GM19438 (cell line): ENCODE results near the gene GIPC3.
"Not testable (repeated sequence)": the region's sequence is repeated elsewhere in the genome, so short reads cannot be mapped to it uniquely, and the experiment has no call there.

Experiments
- ATAC-seq: cut with Tn5 transposase; IDR thresholded peaks from one replicate; pipeline ENCODE4 v1.9.1; 2021; ENCODE audit warnings: low read depth; ENCODE audit not compliant: unreplicated experiment

The GIPC3 gene

DNA sequence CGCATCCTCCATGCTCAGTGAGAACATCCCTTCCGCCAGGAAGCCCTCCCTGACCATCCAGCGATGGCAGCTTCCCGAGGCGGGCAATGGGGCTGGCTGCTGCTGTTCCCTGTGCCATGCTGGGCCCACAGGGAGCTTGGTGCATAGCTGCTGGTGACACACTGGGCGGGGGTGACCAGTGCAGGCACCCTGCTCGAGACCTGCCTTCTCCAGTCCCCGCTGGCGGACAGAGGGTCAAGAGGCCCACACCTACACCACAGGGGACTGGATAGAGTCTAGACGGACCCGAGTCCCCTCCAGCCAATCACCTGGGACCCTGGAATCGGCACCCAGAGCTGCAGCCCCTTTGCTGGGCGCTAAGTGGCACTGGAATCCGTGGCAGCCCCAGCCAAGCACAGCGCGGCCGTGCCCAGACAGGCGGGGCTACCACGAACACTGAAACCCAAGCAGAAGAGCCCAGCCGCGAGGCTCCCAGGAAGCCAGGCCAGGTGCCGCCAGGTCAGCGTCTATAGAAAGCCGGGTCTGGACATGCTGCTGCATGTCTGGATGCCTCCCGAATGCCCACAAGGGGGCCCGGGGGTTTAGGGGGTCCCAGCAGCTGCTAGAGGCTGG is 30.4 kb downstream of the GIPC3 start:
- no peak for ATAC-seq

GRCh38 chr19:3617463-3617862 is 32.2 kb downstream of the GIPC3 start:
- no peak for ATAC-seq

- no peak for ATAC-seq
Measured at GRCh38 chr19:3618144-3618810, 33.0 kb downstream of the GIPC3 start.

DNA sequence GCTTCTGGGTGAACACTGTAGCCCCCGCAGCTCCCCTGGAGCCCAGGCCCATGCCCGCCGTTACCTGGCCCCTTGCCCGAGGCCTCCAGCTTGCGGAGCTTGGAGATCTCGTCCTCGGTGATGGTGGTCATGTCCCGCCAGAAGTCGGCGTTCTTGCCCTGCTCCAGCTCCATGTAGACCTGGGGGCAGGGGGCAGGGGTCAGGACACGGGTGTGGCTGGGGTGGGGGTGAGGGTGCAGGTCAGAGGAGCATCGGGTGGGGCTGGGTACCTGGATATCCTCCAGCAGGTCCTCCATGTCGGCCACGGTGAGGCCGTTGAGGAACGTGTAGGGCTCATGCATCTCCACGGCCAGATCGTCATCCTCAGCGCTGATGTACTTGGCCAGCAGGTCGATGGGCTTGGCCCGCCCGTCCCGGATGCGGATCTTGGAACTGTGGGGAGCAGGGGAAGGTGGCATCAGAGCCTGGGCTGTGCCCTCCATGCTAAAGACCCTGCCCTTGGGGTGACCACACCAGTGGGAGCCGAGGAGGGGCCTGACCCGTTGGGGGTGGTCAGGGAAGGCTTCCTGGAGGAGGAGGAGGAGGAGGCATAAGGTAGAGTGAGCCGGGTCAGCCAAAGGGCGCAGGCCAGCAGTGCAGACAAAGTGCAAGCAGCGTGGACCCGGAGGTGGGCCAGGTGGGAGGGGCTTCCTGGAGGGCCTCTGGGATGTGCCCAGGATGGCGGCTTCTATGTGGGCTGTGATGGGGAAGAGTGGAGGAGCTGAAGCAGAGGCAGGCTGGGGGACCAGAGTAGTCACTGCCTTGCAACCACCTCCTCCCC is 33.7 kb downstream of the GIPC3 start:
- ATAC-seq, result no peak

DNA sequence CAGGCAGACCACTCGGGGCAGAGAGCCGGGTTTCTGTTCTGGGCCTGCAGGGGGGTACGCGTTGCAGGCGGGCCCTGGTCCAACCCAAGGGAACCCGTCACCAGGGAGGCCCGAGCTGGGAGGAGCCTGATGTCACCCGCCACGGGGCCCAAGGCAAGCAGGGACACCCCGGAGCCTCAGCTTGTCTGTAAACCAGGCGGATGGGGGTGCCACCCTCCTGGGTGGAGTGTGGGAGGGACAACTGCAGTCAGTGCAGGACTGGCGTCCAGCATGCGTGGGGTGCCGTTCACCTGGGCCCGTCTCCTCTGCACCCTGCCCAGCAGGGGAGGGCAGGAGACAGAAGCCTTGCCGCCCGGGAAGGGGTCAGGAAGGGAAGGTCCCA is 34.3 kb downstream of the GIPC3 start:
- ATAC-seq, result no peak

- no peak for ATAC-seq
Measured at GRCh38 chr19:3620145-3620816, 35.0 kb downstream of the GIPC3 start.

DNA sequence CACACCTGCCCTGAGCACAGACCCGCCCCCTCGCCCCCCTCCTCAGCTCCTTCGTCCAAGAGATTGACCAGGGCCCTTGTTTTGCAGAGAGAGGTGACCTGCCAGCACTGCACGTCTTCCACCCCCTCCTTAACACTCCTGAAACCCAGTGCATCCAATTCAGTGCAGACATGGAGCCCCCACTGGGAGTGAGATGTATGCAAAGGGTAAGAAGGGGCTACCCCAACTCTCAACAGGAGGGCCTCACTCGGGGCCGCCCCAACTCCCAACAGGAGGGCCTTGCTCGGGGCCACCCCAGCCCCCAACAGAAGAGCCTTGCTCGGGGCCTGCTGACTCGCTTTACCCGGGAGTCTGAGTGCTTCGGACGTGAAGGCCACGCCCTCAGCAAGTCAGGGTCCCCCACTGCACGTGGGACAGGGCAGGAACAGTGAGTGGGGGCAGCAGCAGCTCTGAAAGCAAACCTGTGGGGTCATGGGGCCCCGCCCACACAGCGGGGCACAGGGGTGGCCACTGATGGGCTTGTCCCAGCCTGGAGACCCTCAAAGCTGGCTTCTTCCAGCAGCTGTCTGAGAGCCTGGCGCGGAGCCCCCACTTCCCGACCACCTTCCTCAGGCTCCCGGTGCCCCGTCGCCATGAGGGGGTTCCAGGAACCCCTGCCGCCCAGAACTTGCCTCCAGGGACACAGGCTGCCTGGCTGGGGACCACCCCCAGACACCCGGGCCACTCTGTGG is 35.7 kb downstream of the GIPC3 start:
- no peak for ATAC-seq

DNA sequence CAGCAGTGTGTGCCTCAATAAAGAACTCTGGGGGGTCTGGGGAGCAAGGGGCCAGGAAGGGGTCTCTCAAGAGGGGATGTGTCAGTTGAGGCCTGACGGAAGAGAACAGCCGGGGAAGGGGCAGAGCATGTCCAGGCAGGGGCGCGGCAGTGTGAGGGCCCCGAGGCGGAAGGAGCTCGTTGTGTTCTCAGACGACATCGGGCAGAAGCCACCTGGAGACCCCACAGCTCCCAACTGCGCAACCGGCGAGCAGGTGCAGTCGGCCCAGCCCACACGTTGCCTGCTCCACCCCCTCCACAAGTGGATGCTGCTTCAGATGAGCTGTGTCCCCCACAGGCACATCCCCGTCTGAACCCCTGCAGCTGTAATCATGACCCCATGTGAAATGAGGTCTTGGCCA is 36.4 kb downstream of the GIPC3 start:
- ATAC-seq, result no peak

- no peak for ATAC-seq
Measured at GRCh38 chr19:3622224-3622623, 36.9 kb downstream of the GIPC3 start.

DNA sequence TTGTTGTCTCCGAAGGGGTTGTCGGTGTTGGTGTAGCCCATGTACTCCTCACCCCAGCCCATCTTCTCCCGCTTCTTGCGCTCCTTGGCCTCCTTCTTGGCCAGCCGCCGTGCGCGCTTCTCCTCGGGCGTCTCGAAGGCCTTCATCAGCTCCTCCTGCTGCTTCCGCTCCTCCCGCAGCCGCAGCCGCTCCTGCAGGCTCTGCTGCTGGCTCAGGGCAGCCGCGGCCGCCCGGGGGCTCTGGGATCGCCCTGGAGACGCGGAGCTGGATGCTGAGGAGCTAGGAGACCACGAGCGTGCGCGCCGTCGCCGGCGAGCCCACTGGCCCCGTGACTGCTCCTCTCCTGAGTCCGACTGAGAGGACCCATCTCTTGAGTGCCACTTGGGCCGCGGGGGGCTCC is 38.4 kb downstream of the GIPC3 start:
- ATAC-seq, result no peak

DNA sequence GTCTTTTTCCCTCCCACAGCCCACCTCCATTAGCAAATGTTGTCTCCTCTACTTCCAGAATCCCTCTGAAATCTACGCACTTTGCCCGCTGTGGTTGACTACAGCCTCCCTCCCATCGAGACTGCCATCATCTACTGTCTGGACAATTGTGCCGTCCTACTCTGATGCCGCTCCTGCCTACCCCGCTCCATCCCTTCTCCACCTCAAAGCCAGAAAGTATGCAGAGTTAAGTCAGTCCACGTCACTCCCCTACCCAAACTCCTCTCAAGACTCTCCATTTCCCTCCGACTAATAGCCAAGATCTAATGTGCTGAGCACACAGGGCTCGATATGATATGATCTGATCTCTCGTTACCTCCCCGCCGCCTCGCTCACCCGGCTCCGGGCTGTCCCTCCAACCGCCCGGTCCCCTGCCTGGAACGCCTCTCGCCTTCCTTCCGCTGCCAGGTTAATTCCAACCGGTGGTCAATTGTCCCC is 40.8 kb downstream of the GIPC3 start:
- peak; percentile 11 for ATAC-seq

DNA sequence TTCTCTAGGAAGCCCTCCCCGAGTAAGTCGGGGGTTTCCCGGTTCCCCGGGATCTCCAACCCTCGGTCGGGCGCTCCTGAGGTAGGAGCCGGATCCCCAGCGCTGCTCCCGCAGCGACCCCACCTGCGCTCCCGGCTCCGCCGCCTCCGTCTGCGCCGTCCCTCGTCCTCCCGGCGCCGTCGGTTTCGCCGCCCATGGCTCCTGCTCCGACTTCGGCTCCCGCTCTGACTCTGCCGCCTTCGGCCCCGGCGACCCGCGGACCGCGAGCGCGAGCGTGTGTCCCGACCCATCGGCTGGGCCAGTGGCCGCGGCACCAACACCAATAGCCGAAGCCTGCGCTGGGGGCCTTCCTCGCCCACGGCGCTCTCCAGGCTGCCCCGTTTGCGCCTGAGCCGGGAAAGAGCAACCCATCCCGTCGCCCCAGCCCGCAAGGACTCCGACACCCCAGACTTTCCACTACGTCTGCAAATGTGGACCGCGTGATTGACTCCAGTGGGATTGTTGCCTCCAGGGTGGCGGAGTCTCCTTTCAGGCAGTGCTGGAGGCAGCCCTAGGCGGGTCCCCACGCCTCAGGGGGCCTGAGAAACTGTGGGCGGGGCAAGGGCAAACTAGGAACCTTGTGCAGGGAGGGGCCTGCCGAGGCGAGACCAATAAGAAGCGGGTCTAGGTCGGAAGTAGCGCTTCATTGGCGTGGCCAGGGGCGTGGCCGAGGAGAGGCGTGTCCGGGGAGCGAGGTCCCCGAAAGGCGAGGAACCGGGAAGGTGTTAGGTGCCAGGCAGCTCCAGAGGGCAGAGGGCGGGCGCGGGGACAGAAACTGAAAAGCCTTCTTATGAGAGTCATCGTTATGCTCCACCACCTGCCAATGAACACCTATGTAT is 41.4 kb downstream of the GIPC3 start, which contains the start of gene CACTIN:
TSS of gene CACTIN (minus strand) at position 318 of the 878 bp plus-strand sequence. CDS start at position 290, 28 bp downstream.
- ATAC-seq, result peak; percentile 70

DNA sequence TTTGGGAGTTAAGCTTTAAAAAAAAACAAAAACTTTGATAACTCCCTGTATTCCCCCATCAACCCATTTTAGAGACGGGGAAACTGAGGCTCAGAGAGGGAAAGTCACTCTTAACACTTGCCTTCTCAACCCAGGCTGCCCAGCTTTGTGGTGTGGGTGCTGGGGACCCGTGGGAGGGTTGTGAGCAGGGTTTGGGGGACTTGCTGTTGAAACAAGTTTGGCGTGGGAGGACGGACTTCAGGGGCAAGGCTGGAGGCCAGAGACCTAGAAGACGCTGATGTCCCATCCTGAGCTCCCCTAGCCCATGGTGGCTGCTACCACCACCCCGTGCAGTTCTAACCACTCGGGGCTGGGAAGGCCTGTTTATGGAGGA is 42.1 kb downstream of the GIPC3 start:
- ATAC-seq, result no peak

- ATAC-seq, result not testable (repeated sequence)
Measured at GRCh38 chr19:3628766-3629165, 43.5 kb downstream of the GIPC3 start.

- ATAC-seq, result no peak
Measured at GRCh38 chr19:3631053-3631861, 46.0 kb downstream of the GIPC3 start.

DNA sequence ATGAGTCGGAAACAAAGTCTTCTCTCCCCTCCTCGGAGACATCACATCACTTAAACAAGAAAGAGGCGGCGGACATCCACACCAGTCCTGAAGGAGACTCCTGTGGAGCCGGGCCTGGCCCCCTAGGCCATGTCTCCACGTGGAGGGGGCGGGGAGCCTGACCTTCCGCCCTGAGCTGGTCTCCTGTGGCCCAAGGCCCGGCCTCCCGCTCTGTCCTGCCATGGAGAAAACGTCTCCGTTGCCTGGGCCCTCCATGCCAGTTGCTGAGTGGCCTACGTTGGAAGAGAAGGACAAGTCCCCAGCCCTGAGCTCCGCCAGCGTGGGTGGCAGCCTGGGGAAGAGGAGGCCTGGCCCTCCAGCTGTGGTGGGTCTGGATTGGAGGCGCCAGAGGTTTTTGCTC is 46.8 kb downstream of the GIPC3 start:
- ATAC-seq, result no peak

- ATAC-seq, result no peak
Measured at GRCh38 chr19:3632739-3633558, 47.7 kb downstream of the GIPC3 start.

DNA sequence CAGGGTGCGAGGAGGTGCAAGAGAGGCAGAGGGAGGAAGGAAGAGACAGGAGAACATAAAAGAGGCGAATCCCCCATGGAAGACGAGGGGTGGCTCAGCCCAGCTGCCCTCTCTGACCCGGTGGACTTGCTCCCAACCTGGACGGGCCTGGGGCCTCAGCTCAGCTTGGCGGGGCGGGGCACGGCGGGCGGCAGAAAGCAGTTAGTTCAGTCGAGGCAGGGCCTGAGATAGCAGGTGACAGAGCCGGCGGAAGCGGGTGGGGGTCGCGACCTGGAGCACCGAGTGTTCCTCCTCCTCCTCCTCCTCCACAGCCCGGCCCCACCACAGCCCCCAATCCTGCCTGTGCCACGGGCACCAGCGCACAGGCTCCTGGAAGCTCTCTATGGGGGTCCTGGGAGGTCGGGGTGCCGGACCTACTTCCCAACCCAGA is 48.3 kb downstream of the GIPC3 start:
- ATAC-seq, result no peak
